GM21528 (cell line): ENCODE measurements around the gene GLYAT.

Experiments
- ATAC-seq: cut with Tn5 transposase; IDR thresholded peaks from one replicate; pipeline ENCODE4 v1.9.1; 2021; ENCODE audit warnings: mild to moderate bottlenecking, moderate library complexity; ENCODE audit not compliant: unreplicated experiment, low FRiP score

Gene GLYAT

DNA sequence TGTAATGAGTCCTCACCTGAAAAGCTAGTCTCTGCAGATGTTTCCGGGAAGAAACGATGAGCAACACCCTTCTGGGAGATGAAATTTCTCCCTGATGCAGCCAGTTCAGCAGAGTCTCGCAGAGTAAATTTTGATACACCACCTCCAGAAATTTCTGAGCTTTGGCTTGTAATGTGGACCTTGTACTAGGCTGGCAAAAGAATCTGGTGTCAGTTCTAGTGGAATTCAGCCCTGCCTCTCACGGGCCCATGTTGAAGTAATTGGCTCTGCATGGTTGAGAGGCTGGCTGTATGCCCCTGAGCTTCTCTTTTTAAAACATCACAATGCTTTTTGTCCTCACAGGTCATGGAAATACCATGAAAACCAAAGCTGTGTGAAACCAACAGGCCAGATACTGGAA is at the start of gene GLYAT:
Gene GLYAT (minus strand): TSS at position 125 of the 400 bp plus-strand sequence. CDS start 7,447 bp downstream, outside the sequence.
- no peak for ATAC-seq

DNA sequence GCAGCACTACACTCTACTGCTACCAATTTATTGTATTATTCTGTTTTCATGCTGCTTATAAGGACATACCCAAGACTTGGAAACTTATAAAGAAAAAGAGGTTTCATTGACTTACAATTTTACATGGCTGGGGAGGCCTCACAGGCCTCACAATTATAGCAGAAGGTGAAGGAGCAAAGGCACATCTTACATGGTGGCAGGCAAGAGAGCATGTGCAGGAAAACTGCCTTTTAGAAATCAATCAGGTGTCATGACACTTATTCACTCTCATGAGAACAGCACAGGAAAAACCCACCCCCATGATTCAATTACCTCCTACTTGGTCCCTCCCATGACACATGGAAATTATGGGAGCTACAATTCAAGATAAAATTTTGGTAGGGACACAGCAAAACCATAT is 49.6 kb upstream of the GLYAT start:
- ATAC-seq: no peak

DNA sequence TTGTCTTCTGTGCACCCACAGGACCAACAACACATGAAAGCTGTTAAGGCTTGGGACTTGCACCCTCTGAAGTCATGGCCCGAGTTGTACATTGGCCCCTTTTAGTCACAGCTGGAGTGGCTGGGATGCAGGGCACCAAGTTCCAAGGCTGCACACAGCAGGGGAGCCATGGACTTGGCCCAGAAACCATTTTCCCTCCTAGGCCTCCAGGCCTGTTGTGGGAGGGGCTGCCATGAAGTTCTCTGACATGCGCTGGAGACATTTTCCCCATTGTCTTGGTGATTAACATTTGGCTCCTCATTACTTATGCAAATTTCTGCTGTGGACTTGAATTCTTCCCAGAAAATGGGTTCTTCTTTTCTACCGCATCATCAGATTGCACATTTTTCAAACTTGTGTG is 48.8 kb upstream of the GLYAT start:
- no peak for ATAC-seq

DNA sequence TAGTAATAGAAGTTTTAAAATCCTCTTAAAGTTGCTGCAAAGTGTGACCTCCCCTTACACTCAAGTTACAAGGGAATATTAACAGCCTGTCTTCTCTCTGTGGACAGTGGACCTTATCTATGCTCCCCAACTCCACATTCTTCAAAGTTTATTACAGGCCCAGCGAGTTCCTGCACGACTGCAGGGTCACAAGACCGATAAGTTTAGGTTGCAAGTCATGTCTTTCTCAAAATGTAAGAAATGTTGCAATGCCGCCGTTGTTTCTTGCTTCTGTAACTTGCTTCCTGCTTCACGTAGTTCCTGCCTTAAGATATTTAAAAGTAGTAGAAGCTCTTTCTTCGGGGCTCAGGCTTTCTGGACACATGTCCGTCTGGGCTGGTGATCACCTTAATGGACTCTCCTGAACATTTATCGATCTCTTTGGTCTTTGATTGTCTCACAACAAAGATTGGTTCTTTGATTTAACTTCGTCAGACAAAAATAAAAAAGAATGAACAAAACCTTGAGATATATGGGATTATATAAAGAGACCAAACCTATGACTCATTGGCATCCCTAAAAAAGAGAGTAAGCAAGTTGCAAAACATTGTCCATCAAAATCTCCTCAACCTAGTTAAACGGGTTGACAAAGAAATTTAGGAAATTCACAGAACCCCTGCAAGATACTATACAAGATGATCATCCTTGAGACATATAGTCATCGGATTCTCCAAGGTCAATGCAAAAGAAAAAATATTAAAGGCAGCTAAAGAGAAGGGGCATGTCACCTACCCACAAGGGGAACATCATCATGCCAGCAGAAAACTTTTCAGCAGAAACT is 45.4 kb upstream of the GLYAT start:
- ATAC-seq: no peak

DNA sequence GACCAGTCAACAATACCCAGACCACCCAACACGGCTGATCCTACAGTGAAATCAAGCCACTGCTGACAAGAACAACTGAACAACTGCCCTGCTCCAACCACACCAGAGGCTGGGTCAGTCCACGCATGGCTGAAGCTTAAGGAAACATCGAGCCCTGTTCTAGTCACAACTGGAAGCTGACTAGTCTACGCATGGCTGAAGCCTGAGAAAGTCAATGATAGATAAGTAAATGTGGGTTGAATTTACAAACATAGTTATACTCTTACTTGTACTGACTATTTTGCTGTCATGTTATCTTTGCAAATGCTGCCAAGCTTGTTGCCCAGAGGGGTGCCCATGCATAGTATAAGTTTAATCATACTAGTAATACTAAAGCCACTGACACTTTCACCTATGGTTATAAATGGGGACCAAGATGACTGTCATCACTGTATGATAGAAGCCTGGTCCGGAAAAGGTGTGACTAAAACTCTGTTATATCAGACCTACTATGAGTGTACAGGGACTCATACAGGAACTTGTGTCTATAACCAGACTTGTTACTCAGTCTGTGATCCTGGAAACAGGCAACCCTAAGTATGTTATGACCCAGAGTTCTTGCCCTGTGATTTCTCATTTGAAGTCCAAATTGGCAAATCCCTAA is 43.4 kb upstream of the GLYAT start:
- no peak for ATAC-seq

- ATAC-seq: no peak
These were observed 42.4 kb upstream of the GLYAT start for GRCh38 chr11:58774164-58774593.

GRCh38 chr11:58773337-58773736 is 41.6 kb upstream of the GLYAT start:
- ATAC-seq: no peak

DNA sequence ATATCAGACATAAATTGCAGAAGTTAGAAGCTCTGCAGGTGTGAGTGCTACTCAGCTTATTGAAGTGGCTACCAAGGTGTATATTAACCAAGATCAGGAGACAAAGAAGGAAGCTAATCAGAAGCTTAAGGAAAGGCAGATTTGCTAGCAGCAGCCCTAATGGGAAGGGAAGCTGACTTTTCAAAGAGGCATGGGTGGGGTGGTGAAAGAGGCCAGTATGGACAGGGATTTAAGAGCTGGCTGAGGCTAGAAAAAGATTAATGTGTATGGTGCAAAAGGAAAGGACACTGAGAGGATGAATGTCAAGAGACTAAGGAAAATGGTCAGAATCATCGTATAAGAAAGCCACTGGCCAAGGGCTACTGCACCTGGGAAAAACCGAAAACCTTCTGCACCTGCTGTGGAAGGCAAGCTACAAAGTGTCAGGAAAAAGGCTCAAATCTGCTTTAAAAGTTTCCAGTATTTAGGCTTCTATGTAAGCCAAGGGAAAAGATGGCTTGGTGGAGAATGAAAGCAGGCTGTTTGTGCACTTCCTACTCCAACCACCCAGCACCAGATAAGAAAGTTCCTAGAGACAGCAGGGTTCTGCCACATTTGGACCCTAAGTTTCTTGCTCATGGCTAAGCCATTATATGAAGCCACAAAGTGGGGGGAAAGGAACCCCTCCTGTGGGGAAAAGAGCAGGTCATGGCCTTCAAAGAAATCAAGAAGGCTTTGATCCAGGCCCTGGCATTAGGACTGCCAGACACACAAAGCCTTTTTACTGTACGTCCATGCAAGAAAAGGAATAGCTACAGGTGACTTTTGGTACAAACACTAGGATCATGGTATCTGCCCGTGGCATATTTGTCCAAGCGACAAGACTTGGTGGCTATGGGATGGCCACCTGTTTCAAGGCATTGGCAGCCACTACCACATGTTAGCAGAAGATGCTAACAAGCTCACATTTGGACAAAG is 40.9 kb upstream of the GLYAT start:
- no peak for ATAC-seq

DNA sequence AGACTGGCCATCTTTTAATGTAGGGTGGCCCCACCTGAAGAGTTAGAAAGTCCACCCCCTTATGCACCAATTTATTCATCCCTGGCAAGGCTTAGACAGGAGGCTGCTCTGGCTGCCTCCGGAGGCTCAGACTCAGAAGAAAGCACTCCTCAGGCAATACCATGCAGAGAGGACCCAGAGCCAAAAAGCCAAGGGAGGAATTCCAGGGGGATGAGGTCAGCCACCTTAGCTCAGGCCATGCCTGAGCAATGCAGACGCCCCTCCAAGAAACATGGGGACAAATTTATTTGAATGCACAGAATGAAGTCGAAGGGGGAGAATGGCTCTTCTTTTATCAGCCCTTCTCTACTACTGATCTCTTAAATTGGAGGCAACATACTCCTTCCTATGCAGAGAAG is 39.7 kb upstream of the GLYAT start:
- ATAC-seq: no peak

GRCh38 chr11:58770627-58771457 is 39.1 kb upstream of the GLYAT start:
- no peak for ATAC-seq

- no peak for ATAC-seq
These were observed 38.4 kb upstream of the GLYAT start for GRCh38 chr11:58770166-58770565.

GRCh38 chr11:58769308-58769707 is 37.6 kb upstream of the GLYAT start:
- ATAC-seq: no peak

- no peak for ATAC-seq
These were observed 36.4 kb upstream of the GLYAT start for GRCh38 chr11:58768137-58768536.

GRCh38 chr11:58765078-58765477 is 33.3 kb upstream of the GLYAT start:
- no peak for ATAC-seq

- no peak for ATAC-seq
These were observed 31.4 kb upstream of the GLYAT start for GRCh38 chr11:58763120-58763490.

DNA sequence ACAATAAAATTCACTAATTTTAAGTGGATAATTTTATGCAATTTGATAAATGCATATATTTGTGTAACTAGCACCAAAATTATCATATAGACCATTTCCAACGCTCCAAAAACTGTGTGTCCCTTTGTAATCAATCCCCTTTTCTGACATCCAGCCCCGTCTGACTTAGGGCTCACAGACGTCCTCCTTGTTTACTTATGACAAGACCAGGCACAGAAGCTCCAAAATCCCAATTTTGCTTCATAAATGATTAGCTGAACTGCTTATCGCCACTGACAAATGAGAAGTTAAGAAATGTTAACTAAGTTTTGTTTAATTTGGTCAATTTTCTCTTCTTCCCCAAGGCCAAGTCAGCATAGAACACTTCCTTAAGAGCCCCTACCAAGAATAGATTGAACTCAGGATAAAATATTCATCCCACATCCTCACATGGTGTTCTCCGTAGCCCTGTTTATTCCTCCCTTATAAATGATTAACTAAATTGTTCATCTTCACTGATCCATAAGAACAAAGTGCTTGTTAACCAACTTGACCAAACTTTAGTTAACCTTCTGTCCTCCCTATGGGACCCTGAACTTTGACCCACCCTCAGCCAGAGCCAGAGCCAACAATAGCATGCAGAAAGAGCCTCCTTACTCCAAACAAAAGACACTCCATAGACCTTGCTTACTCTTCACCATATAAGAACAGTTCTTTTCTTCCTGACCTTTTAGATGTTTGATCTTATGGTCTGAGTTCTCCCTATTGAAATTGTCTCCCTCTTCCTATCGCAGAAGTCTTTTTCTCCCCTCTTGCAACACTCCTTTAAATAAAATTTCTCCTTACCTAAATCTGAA is 30.8 kb upstream of the GLYAT start:
- ATAC-seq: no peak

GRCh38 chr11:58757439-58757838 is 25.7 kb upstream of the GLYAT start:
- ATAC-seq: no peak

DNA sequence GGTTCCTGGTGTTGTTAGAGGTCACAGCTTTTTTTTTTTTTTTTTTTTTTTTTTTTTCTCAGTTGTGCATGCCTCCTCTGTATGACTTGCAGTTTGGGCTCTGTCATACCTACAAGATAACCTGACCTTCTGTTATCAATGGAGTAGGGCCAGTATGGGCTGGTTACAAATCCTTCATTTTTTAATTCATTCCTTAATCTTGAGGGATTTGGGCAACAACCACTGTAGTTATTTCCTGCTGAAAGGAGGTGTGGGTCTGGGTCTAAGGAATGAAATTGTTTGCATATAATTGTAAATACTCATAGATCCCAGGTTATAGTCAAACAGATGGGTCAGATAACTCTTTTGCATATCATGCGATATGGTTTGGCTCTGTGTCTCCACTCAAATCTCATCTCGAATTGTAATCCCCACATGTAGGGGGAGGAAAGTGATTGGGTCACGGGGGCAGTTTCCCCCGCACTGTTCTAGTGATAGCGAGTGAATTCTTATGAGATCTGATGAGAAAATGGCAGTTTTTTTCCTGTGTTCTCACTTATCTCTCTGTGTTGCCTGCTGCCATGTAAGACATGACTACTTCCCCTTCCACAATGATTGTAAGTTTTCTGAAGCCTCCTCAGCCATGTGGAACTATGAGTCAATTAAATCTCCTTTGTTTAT is 14.1 kb upstream of the GLYAT start:
- no peak for ATAC-seq
